IMR-90 (cell line): ENCODE results near the gene MRTFA.

Experiments used
- CTCF ChIP-seq: conservative IDR thresholded peaks from 2 replicates; pipeline ENCODE4 v1.5.1; 2012; ENCODE audit warnings: mild to moderate bottlenecking, low read depth, low read length, improper control_type of control experiment
- FOS ChIP-seq: fragments of 150-350 bp; IDR thresholded peaks from 2 replicates; pipeline ENCODE4 v1.6.1; 2016; ENCODE audit warnings: low read depth, low read length
- POLR2A ChIP-seq: IDR thresholded peaks from 2 replicates; pipeline ENCODE4 v1.6.1; 2012; ENCODE audit warnings: mild to moderate bottlenecking, low read depth, low read length
- RAD21 ChIP-seq: IDR thresholded peaks from 2 replicates; pipeline ENCODE4 v1.6.1; 2012; ENCODE audit warnings: low read length, improper control_type of control experiment
- RCOR1 ChIP-seq: IDR thresholded peaks from 2 replicates; pipeline ENCODE4 v1.6.1; 2012; ENCODE audit warnings: mild to moderate bottlenecking, low read length, improper control_type of control experiment; ENCODE audit not compliant: insufficient replicate concordance
- RFX5 ChIP-seq: IDR thresholded peaks from 2 replicates; pipeline ENCODE4 v1.8.0; 2012; ENCODE audit warnings: low read depth, mild to moderate bottlenecking, low read length, moderate library complexity

GRCh38 chr22:40430991-40431390 lies 205.5 kb downstream of the MRTFA start:
- TF ChIP-seq CTCF (no peak), RCOR1 (no peak), RAD21 (no peak), POLR2A (no peak), RFX5 (no peak), FOS (no peak)
